GM12878 (cell line): ENCODE measurements around the gene HYAL1. TPM values are rescaled to one million over a fixed set of nuclear protein-coding genes. Genes with fewer than 3 reads are reported as not detected.

Experiments
- ATAC-seq: fragments of 200-7000 bp; cut with Tn5 transposase; 3 replicates; pipeline ENCODE4 v1.9.1; 2020; ENCODE audit warnings: mild to moderate bottlenecking, moderate library complexity
- BruUV-seq: library from RNA; stranded (reverse); fragments of 400-500 nt; replicated peaks from 2 replicates; lab custom pipeline; 2021; lab: Mats Ljungman, UMichigan
- CTCF ChIA-PET: fragments of 300-600 bp; sonication (Branson Sonifier 250); formaldehyde crosslinking; extraction: SDS; loops from one replicate; lab custom pipeline; 2021; ENCODE audit warnings: inconsistent platforms; lab: Yijun Ruan, JAX
- POLR2A ChIA-PET: fragments of 350-600 bp; formaldehyde crosslinking; extraction: SDS; loops from one replicate; lab custom pipeline; 2021; ENCODE audit warnings: inconsistent platforms; lab: Charles Lee
- RAD21 ChIA-PET: fragments of 300-600 bp; sonication (Branson Sonifier 250); formaldehyde crosslinking; loops from one replicate; lab custom pipeline; 2023; ENCODE audit warnings: antibody characterized with exemption; ENCODE audit not compliant: unreplicated experiment; lab: Charles Lee
- SMC1A ChIA-PET: fragments of 300-600 bp; sonication (Branson Sonifier 250); formaldehyde crosslinking; loops from one replicate; lab custom pipeline; 2023; ENCODE audit not compliant: unreplicated experiment, uncharacterized antibody; lab: Charles Lee
- DNase-seq: peaks from one replicate; pipeline ENCODE4 v3.0.0-alpha.2; 2011; ENCODE audit warnings: low read depth, low spot score
- FAIRE-seq: peaks from 3 replicates; lab custom pipeline; 2011; peaks lifted over from hg19 to GRCh38; lab: Jason Lieb, UNC
- H2AFZ ChIP-seq: 2 replicates; pipeline ENCODE4 v1.6.0; 2011; ENCODE audit warnings: low read depth, low read length, control low read depth; ENCODE audit not compliant: control insufficient read depth
- H3K27ac ChIP-seq: 2 replicates; pipeline ENCODE4 v1.5.1; 2011; ENCODE audit warnings: control low read depth; ENCODE audit not compliant: control insufficient read depth, insufficient read depth
- H3K27me3 ChIP-seq, 2 experiments: replicated peaks in 1 of 2; 2 replicates each; pipeline versions ENCODE4 v1.6.0 to v1.6.1; 2011; ENCODE audit warnings: low read length in 1 of 2; ENCODE audit not compliant: control insufficient read depth in 2 of 2, insufficient read depth in 2 of 2
- H3K36me3 ChIP-seq, 2 experiments: 2 replicates each; pipeline ENCODE4 v1.5.1; 2011; ENCODE audit warnings: low read length in 1 of 2; ENCODE audit not compliant: control insufficient read depth in 2 of 2, insufficient read depth in 2 of 2
- H3K4me1 ChIP-seq: 2 replicates; pipeline ENCODE4 v1.6.1; 2011; ENCODE audit warnings: mild to moderate bottlenecking, low read length, moderate library complexity, mixed read lengths; ENCODE audit not compliant: control insufficient read depth, insufficient read depth
- H3K4me2 ChIP-seq: 2 replicates; pipeline ENCODE4 v1.6.0; 2011; ENCODE audit warnings: control low read depth; ENCODE audit not compliant: control insufficient read depth, insufficient read depth
- H3K4me3 ChIP-seq: fragments of 200-600 bp; sonication (generic); 2 replicates; pipeline ENCODE4 v1.5.1; 2016
- H3K79me2 ChIP-seq: 2 replicates; pipeline ENCODE4 v1.6.0; 2011; ENCODE audit warnings: low read length; ENCODE audit not compliant: control insufficient read depth, insufficient read depth
- H3K9ac ChIP-seq: 2 replicates; pipeline ENCODE4 v1.8.0; 2011; ENCODE audit warnings: low read length, control low read depth, mixed read lengths; ENCODE audit not compliant: control insufficient read depth, insufficient read depth
- H3K9me3 ChIP-seq: replicated peaks from 3 replicates; pipeline ENCODE4 v1.5.1; 2011; ENCODE audit warnings: mild to moderate bottlenecking, low read length; ENCODE audit not compliant: control insufficient read depth, insufficient read depth
- H4K20me1 ChIP-seq: 2 replicates; pipeline ENCODE4 v1.6.0; 2011; ENCODE audit not compliant: control insufficient read depth, insufficient read depth
- DPF2 ChIP-seq: fragments of 450-650 bp; IDR thresholded peaks from 2 replicates; pipeline ENCODE4 v1.6.1; 2017; ENCODE audit warnings: mild to moderate bottlenecking
- EGR1 ChIP-seq, 2 experiments: IDR thresholded peaks; 1 replicate in 1 of 2; 2 replicates in 1 of 2; pipeline ENCODE4 v1.6.1; 2011 to 2012; ENCODE audit warnings: low read depth in 2 of 2, low read length in 2 of 2, borderline replicate concordance in 1 of 2, mild to moderate bottlenecking in 1 of 2, moderate library complexity in 1 of 2
- GATAD2B ChIP-seq: fragments of 450-650 bp; conservative IDR thresholded peaks from 2 replicates; pipeline ENCODE4 v1.6.1; 2017; ENCODE audit warnings: low read depth, mild to moderate bottlenecking, moderate library complexity
- IKZF1 ChIP-seq: fragments of 450-650 bp; conservative IDR thresholded peaks from 2 replicates; pipeline ENCODE4 v1.6.1; 2017; ENCODE audit warnings: antibody characterized with exemption, mild to moderate bottlenecking
- IRF3 ChIP-seq: fragments of 450-650 bp; IDR thresholded peaks from 2 replicates; pipeline ENCODE4 v1.6.1; 2014; ENCODE audit warnings: mild to moderate bottlenecking
- IRF4 ChIP-seq: IDR thresholded peaks from 2 replicates; pipeline ENCODE4 v1.6.1; 2011; ENCODE audit warnings: low read depth, low read length
- MXI1 ChIP-seq: fragments of 150-350 bp; IDR thresholded peaks from 2 replicates; pipeline ENCODE4 v1.6.1; 2011; ENCODE audit warnings: low read depth, mild to moderate bottlenecking, inconsistent platforms, low read length, improper control_type of control experiment
- NR2F1 ChIP-seq: fragments of 450-650 bp; conservative IDR thresholded peaks from 2 replicates; pipeline ENCODE4 v1.6.1; 2017; ENCODE audit warnings: mild to moderate bottlenecking
- RAD21 ChIP-seq: IDR thresholded peaks from 2 replicates; pipeline ENCODE4 v1.6.1; 2011; ENCODE audit warnings: mild to moderate bottlenecking, low read depth, low read length, moderate library complexity; ENCODE audit not compliant: insufficient read depth
- RB1 ChIP-seq: fragments of 450-650 bp; formaldehyde crosslinking; IDR thresholded peaks from 2 replicates; pipeline ENCODE4 v1.6.1; 2017; ENCODE audit warnings: mild to moderate bottlenecking, borderline replicate concordance
- RELB ChIP-seq: fragments of 450-650 bp; IDR thresholded peaks from 2 replicates; pipeline ENCODE4 v1.6.1; 2017; ENCODE audit warnings: low read depth, mild to moderate bottlenecking, moderate library complexity
- SMC3 ChIP-seq: IDR thresholded peaks from 2 replicates; pipeline ENCODE4 v1.6.1; 2011; ENCODE audit warnings: low read length, improper control_type of control experiment, borderline replicate concordance
- STAT1 ChIP-seq: fragments of 450-650 bp; conservative IDR thresholded peaks from 2 replicates; pipeline ENCODE4 v1.6.1; 2014; ENCODE audit warnings: antibody characterized with exemption, mild to moderate bottlenecking
- YY1 ChIP-seq: IDR thresholded peaks from 2 replicates; pipeline ENCODE4 v1.6.1; 2011; ENCODE audit warnings: low read depth, mild to moderate bottlenecking, low read length
- ZBTB4 ChIP-seq: fragments of 450-650 bp; formaldehyde crosslinking; IDR thresholded peaks from 2 replicates; pipeline ENCODE4 v1.4.0; 2022; ENCODE audit warnings: mild to moderate bottlenecking, moderate library complexity
- WGBS: methylation state at CpG from one replicate; pipeline ENCODE4 v1.1.6; 2016; ENCODE audit warnings: low lambda C conversion rate; ENCODE audit not compliant: insufficient replicate concordance, insufficient coverage; ENCODE audit errors: missing lambda C conversion rate; 5-methylcytosine and 5-hydroxymethylcytosine counted together
- in situ Hi-C: fragments of 300-500 bp; cut with MboI; formaldehyde crosslinking; loops from 9 replicates; pipeline ENCODE4 v1.14.3; 2018; ENCODE audit warnings: mixed read lengths
- intact Hi-C: fragments of 100-400 bp; cut with micrococcal nuclease; formaldehyde crosslinking; loops from one replicate; pipeline ENCODE4 v1.14.2; 2022; ENCODE audit not compliant: unreplicated experiment
- polyA plus RNA-seq, 11 experiments: library from polyadenylated mRNA; depleted of rRNA in 4 of 11; unstranded in 6 of 11; stranded (reverse) in 5 of 11; fragments of >200 nt; fragmentation: Nextera tagmentation in 4 of 11; fragmentation: Illumina TruSeq in 1 of 11; extraction: Ambion mirVana in 4 of 11; extraction: Trizol in 1 of 11; gene quantifications; 1 replicate in 1 of 11; 2 replicates in 10 of 11; pipeline versions ENCODE4 v1.2.1 to v1.2.3, GENCODE V29; 2011 to 2016; ENCODE audit warnings: inconsistent platforms in 2 of 11, missing spikeins in 2 of 11, low read depth in 1 of 11
- total RNA-seq, 4 experiments: library from RNA; depleted of rRNA in 3 of 4; stranded (reverse); fragments of >200 nt in 3 of 4; fragmentation: Illumina TruSeq in 1 of 4; extraction: Trizol in 1 of 4; gene quantifications; 2 replicates each; pipeline versions ENCODE4 v1.2.1 to v1.2.3, GENCODE V29; 2013 to 2021

Gene HYAL1
- total and polyA plus RNA-seq, 10 of the 15 experiments (the other 5 are each of a cell fraction or from before 2014, with no cell fraction given): 0.04 to 0.55 (median 0.18) TPM; not detected in 2

GRCh38 chr3:50273689-50274065, 29.7 kb downstream of the HYAL1 start (continued):
- no peak for TF ChIP-seq MXI1

GRCh38 chr3:50272911-50273688, 30.3 kb downstream of the HYAL1 start:
- in situ Hi-C loops: loop anchor here (5.0 kb wide), 2 partner anchors 76 to 151 kb away; no protein-coding TSS in a partner anchor
- intact Hi-C loops: loop anchor here (1.0 to 2.0 kb wide), 4 partner anchors 26 to 152 kb away; no protein-coding TSS in a partner anchor
- DNase-seq (peak; percentile 44), FAIRE-seq (peak; percentile 96), ATAC-seq (peak; percentile 95)
- Histone ChIP-seq H3K4me2 (peak overlapping the region; percentile 71), H3K27me3 (peaks cover 7 to 8% of the 10 kb centered on the region in 2 experiments; a peak in 3 of 4 replicates), H3K9ac (no peak overlapping the region), H3K9me3 (no peaks in the 10 kb centered on the region), H3K79me2 (no peaks in the 10 kb centered on the region), H3K4me3 (no peak overlapping the region), H3K36me3 (no peaks in the 10 kb centered on the region), H3K27ac (no peak overlapping the region), H2AFZ (peak overlapping the region; percentile 67), H3K4me1 (peaks cover 6% of the 10 kb centered on the region), H4K20me1 (no peaks in the 10 kb centered on the region)
- ChIA-PET POLR2A (interaction anchor here (0.8 to 1.6 kb wide), 2 partner anchors 25 to 46 kb away, joined by 5 read pairs; no protein-coding TSS in a partner anchor), SMC1A (interaction anchor here (0.8 to 1.7 kb wide), 5 partner anchors 10 to 78 kb away, joined by 3 to 6 read pairs (median 5); no protein-coding TSS in a partner anchor), RAD21 (interaction anchor here (0.6 to 3.5 kb wide), 5 partner anchors 26 to 1211 kb away, joined by 3 to 23 read pairs (median 4); no protein-coding TSS in a partner anchor), CTCF (interaction anchor here (0.7 to 3.1 kb wide), 8 partner anchors 13 to 201 kb away, joined by 3 to 24 read pairs (median 6); partner anchors contain the start of gene GNAT1)
- 5% methylated on average over 61 of the region's 61 CpGs for WGBS
- BruUV-seq: no TSS peak
- TF ChIP-seq EGR1 (IDR thresholded peaks at IDR 0.05; ENCODE audit: borderline replicate concordance in 1 of 2, low read depth in 2 of 2, low read length in 2 of 2): 0 out of 3 replicates have a peak, but pooled peaks of 1 of the 2 experiments have one; percentile 28
- peak; percentile 47; the same call in 1 of the 2 replicates for TF ChIP-seq GATAD2B
- 0 out of 2 replicates have a peak, but pooled peaks have one; percentile 11 for TF ChIP-seq IRF3
- no peak for TF ChIP-seq DPF2
- no peak for TF ChIP-seq RELB
- peak; percentile 69; the same call in 1 of the 2 replicates for TF ChIP-seq STAT1
- TF ChIP-seq IRF4: peak; percentile 56; the same call in 1 of the 2 replicates
- TF ChIP-seq IKZF1: peak; percentile 64
- peak; percentile 61; the same call in 1 of the 2 replicates for TF ChIP-seq YY1
- TF ChIP-seq RB1: peak; percentile 92
- peak; percentile 93 for TF ChIP-seq RAD21
- TF ChIP-seq ZBTB4 (CRISPR knock-in tag): no peak
- TF ChIP-seq NR2F1: 0 out of 2 replicates have a peak, but pooled peaks have one; percentile 21
- TF ChIP-seq SMC3: peak; percentile 96
